GM19463 (cell line): ENCODE results near the gene MRPS34.
A peak's percentile ranks its signal among the peaks of the same experiment; 100 is the strongest.

Source experiments
- ATAC-seq: cut with Tn5 transposase; IDR thresholded peaks from one replicate; pipeline ENCODE4 v1.9.1; 2021; ENCODE audit warnings: mild to moderate bottlenecking, moderate library complexity; ENCODE audit not compliant: unreplicated experiment

The MRPS34 gene

DNA sequence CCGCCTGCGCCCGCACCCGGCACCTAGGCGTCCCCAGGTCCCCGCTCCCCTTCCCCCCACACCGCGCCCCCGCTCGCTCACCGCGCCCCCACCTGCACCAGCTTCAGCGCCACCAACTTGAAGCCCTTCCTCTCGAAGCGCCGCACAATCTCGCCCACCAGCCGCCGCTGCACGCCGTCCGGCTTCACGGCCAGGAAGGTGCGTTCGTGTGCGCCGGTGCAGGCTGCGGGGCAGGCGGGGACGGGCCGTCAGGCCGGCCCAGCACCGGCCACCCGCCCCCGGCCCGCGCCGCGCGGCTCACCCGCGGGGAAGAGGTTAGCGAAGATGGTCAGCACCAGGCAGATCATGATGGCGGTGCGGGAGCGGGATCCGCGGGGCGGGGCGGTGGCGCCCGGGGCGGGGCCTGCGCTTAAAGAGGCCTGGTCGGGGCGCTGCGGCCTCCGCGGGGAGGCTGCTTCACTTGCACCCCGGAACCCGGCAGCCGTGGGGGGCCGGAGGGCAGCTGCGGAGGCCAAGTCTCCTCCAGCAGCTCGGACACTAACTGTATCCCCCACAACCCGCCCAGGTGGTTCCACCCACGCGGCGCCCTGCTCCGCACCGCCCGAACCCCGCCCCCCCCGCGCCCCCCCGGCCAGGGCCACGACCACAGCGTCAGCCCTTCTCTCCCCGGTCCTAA is 1.6 kb downstream of the MRPS34 start, which contains the start of gene NME3:
NME3 (minus strand) TSS at position 356 of the 676 bp plus-strand sequence; CDS start at position 347, 9 bp downstream.
- peak; percentile 37 for ATAC-seq

GRCh38 chr16:1770328-1771187 is 2.4 kb downstream of the MRPS34 start:
- no peak for ATAC-seq

DNA sequence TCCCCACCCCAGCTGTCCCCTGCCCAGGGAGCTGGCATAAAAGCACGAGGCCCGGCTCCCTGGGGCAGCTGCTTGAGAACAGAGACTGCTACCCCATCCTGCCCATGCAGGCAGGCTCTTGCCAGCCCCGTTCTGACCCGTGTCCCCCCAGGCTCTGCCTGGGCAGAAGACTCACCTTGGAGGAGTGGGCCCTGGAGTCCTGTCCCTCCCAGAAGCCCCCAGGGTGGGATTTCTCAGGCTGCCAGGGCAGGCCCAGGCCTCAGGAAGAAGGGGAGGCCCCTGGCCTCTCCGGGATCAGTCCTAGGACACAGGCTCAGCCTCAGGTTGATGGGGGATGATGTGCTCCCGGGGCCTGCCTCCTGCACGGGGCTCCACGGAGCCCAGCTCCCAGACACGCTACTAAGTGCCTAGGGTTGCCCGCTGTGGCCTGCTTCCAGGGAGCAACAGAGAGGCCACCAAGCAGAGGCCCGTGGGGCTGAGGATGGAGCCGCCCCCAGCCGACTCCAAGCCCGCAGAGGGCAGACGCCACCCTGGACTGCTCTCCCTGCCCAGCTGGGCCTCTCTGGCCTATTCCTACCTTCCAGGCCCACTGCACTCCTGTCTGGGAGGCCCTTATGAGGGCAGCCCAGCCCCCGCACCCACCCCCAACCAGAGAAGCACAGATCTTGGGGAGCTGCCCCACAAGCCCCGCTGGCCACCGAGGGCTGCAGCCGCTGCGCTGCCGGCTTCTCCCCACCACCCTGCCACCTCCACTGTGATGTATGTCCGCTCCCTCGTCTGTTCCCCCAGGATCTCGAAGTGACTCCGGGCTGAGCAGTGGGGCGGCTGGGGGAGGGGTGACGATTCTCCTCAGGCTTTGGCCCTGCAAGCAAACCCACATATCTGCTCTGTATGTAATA is 3.3 kb downstream of the MRPS34 start:
- no peak for ATAC-seq

DNA sequence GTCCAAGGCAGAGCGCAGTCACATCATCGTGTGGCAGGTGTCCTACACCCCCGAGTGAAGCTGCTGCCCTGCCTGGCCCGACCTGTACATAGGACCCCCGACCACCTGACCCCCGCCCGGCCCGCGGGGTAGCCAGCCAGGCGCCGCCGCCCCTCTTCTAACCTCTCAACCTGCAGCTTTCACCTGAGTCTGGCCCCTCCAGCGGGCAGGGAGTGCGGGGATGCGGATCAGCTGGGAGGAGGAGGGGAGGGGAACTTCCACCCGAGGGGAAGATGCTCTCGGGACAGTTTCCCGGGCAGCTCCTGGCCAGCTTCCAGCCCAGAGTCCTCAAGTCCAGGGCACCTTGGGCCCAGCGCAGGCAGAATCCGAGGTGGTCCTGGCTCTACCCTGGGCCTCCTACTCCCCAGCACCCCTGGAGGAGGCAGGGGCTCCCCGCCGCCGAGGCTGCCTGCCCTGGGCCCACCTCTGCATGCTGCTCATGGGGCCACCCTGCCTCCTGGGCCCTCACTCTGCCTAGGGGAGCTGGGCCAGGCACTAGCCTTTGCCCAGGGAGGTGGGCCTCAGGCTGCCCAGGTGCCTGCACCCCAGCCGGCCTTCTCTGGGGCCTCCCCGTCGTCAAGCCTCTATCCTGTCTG is 4.0 kb downstream of the MRPS34 start:
- ATAC-seq, result no peak

DNA sequence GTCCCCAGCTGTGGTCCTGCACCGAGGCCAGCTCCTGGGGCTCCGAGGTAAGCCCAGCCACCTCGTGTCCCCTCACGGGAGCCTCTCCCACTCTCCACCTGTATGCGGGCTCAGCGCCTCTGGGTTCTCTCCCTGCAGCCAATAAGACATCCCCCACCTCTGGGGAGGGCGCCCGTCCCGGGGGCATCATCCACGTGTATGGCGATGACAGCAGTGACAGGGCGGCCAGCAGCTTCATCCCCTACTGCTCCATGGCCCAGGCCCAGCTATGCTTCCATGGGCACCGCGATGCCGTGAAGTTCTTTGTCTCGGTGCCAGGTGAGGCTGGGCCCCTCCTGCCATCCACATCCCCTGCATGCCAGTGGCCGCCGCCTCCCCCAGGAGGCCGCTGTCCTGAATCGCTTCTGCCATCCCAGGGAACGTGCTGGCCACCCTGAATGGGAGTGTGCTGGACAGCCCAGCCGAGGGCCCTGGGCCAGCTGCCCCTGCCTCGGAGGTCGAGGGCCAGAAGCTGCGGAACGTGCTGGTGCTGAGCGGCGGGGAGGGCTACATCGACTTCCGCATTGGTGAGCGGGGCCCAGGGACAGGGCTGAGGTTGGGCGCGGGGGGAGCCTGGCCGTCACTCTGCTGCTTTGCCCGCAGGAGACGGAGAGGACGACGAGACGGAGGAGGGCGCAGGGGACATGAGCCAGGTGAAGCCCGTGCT is 4.7 kb downstream of the MRPS34 start:
- ATAC-seq, result no peak

- ATAC-seq, result no peak
These were observed 5.6 kb downstream of the MRPS34 start for GRCh38 chr16:1767116-1767994.

- ATAC-seq, result no peak
These were observed 6.2 kb downstream of the MRPS34 start for GRCh38 chr16:1766701-1767100.

DNA sequence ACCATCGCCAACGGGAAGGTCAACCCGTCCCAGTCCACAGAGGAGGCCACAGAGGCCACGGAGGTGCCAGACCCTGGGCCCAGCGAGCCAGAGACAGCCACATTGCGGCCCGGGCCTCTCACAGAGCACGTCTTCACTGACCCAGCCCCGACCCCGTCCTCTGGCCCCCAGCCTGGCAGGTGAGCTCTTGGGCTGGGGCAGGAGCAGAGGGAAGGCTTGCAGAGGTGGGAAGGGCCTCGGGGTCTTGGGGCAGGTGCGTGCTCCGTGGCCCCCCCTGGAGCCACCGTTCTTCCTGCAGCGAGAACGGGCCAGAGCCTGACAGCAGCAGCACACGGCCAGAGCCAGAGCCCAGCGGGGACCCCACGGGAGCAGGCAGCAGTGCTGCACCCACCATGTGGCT is 6.7 kb downstream of the MRPS34 start:
- no peak for ATAC-seq

DNA sequence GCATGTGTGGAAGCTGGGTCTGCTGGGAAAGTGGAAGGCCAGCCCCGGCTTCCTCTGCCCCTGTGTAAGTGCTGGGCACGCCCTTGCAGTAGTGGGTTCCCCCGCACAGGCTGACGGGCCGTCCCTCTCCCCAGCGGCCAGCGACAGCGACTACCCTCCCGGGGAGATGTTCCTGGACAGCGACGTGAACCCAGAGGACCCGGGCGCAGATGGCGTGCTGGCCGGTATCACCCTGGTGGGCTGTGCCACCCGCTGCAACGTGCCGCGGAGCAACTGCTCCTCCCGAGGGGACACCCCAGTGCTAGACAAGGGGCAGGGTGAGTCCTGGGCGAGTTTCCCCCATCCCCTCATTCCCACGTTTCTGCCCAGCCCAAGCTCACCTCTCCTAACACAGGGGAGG is 7.1 kb downstream of the MRPS34 start:
- ATAC-seq, result no peak

DNA sequence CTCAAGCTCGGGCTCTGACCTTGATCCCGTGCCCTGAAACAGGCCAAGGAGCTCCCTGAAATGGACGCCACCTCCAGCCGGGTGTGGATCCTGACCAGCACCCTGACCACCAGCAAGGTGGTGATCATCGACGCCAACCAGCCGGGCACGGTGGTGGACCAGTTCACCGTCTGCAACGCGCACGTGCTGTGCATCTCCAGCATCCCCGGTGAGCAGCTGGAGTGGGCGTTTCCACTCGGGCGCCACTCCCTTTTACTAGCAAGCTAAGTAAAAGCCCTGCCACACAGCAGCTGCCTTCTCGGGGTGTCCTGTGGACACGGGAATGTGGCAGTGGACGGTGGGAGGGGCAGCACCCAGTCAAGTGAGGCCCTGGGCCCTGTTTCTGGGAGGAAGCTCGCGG is 8.0 kb downstream of the MRPS34 start:
- ATAC-seq, result no peak

DNA sequence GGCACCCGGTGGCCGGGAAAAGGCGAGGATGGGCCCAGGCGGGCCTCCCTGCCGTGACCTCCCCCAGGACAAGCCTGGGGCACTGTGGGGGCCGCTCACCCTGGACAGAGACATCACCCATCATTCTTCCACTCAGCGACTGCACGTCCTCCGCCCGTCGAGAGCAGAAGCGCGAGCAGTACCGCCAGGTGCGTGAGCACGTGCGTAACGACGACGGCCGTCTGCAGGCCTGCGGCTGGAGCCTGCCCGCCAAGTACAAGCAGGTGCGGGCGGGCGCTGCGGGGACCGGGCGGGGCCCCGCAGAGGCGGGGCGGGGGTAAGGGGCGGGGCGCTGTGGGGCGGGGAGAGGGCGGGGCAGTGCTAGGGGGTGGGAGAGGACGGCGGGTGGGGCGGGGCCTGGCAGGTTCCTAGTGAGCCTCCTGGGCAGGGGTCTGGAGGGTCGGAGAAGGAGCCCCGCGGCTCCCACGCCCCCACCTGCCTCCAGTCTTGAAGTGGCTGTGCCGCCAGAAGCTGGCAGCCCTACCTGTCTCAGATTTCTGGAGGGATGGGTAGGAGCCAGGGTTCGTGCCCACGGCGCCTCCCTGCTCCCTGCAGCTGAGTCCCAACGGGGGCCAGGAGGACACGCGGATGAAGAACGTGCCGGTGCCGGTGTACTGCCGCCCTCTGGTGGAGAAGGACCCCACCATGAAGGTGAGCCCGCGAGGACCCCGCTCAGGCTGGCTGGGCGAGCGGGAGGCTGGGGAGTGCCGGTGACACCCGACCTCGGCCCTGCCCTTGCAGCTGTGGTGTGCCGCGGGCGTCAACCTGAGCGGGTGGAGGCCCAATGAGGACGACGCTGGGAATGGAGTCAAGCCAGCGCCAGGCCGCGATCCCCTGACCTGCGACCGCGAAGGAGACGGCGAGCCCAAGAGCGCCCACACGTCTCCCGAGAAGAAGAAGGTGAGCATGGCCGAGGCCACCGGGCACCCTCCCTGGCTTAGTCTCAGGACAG is 9.1 kb downstream of the MRPS34 start:
- no peak for ATAC-seq

DNA sequence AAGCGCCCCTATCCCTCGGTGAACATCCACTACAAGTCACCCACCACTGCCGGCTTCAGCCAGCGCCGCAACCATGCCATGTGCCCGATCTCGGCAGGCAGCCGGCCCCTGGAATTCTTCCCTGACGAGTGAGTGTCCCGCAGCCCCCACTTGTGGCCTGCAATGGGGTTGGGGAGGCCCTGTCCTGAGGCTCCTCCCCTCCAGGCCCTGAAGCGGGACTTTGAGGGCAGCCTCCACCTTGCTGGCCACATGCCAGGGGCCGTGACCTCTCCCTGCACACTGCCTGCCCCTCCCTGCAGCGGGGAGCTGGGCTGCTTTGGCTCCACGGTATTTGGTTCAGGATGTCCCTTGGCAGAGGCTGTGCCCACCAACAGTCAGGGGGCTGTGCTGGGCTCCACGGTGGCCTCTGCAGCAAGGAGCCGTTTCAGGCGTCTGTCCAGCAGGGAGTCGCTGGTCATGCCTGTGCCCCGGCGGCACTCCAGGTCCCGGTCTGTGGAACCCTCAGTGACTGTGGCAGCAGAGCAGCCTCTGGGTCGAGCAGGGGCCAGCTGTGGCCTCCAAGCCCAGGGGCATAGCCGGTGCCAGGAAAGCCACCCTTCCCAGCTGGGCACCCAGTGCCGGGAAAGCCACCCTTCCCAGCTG is 9.9 kb downstream of the MRPS34 start:
- no peak for ATAC-seq

DNA sequence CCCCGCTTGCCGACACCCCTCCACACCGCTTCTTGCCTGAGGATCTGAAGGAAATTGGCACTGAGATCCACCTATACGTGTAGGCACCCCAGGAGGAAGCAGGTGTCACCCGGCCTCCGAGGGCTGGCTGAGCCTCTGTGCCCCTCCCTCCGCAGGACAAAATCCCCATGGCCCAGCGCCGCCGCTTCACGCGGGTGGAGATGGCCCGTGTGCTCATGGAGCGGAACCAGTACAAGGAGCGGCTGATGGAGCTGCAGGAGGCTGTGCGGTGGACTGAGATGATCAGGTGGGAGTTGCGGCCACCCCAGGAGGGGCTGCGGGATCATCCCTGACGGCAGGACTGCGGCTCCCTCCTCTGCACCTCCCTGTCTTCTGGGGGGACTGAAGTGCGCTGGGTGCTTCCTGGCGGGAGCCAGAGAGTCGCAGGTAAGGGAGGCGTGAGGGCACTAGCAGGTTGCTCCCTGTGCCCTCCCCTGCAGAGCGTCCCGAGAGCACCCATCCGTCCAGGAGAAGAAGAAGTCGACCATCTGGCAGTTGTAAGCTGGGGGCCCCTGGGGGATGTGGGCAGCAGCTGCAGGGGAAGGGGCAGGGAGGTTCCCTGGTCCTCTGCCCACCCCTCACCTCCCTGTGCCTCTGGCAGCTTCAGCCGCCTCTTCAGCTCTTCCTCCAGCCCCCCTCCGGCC is 10.6 kb downstream of the MRPS34 start:
- no peak for ATAC-seq

DNA sequence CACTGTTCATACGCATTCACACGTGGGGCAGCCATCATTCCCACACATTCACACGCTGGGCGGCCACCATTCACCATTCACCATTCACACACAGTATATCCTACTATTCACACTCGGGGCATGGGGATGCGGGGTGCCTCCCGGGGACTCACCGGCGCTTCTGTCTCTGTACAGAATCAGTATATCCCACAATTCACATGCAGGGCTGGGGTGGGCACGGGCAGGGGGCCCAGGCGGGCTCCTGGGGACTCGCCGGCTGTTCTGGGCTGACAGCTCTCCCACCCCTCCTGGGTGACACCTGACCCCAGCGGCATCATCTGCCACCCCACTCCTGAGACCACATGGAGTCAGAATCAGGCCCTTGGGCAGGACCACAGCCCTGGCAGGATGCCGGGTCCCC is 11.2 kb downstream of the MRPS34 start:
- no peak for ATAC-seq

GRCh38 chr16:1760911-1761310 is 12.0 kb downstream of the MRPS34 start:
- no peak for ATAC-seq

GRCh38 chr16:1759511-1759910 is 13.4 kb downstream of the MRPS34 start:
- ATAC-seq, result no peak

- ATAC-seq, result no peak
These were observed 14.0 kb downstream of the MRPS34 start for GRCh38 chr16:1758923-1759322.
